GM21576 (cell line): Measurements from ENCODE around the gene RHOH.

Source experiments
- ATAC-seq: cut with Tn5 transposase; IDR thresholded peaks from one replicate; pipeline ENCODE4 v1.9.1; 2021; ENCODE audit warnings: mild to moderate bottlenecking, moderate library complexity; ENCODE audit not compliant: unreplicated experiment

The RHOH gene

GRCh38 chr4:40187386-40187906 lies 9.4 kb upstream of the RHOH start:
- no peak for ATAC-seq

- no peak for ATAC-seq
These were observed 6.8 kb upstream of the RHOH start for GRCh38 chr4:40190019-40190418.

GRCh38 chr4:40190465-40190864 lies 6.4 kb upstream of the RHOH start:
- ATAC-seq, result no peak

- no peak for ATAC-seq
These were observed 5.7 kb upstream of the RHOH start for GRCh38 chr4:40190880-40191815.

GRCh38 chr4:40192114-40193015 lies 4.5 kb upstream of the RHOH start:
- ATAC-seq, result peak; percentile 38

GRCh38 chr4:40193016-40193571 lies 3.7 kb upstream of the RHOH start:
- ATAC-seq, result peak; percentile 25

- no peak for ATAC-seq
These were observed 3.3 kb upstream of the RHOH start for GRCh38 chr4:40193578-40193977.

GRCh38 chr4:40194602-40195161 lies 2.1 kb upstream of the RHOH start:
- ATAC-seq, result no peak

- no peak for ATAC-seq
These were observed 1.4 kb upstream of the RHOH start for GRCh38 chr4:40195182-40196177.

GRCh38 chr4:40196272-40196671 lies 559 bp upstream of the RHOH start:
- ATAC-seq, result no peak

- ATAC-seq, result no peak
These were observed 1.3 kb downstream of the RHOH start for GRCh38 chr4:40197879-40198689.

GRCh38 chr4:40199179-40199670 lies 2.4 kb downstream of the RHOH start:
- ATAC-seq, result no peak

GRCh38 chr4:40199999-40200874 lies 3.4 kb downstream of the RHOH start:
- ATAC-seq, result peak; percentile 44

- ATAC-seq, result no peak
These were observed 4.3 kb downstream of the RHOH start for GRCh38 chr4:40200875-40201801.

- no peak for ATAC-seq
These were observed 5.1 kb downstream of the RHOH start for GRCh38 chr4:40201898-40202297.

- no peak for ATAC-seq
These were observed 5.6 kb downstream of the RHOH start for GRCh38 chr4:40202474-40202873.
